ENCODE results near the gene FLVCR1. TPM values are rescaled to one million over a fixed set of nuclear protein-coding genes. Genes with fewer than 3 reads are reported as not detected.
"Not testable (repeated sequence)": the region's sequence is repeated elsewhere in the genome, so short reads cannot be mapped to it uniquely, and the experiment has no call there.

FLVCR1 gene
- total RNA-seq, 1 donor: 5.4 TPM

DNA sequence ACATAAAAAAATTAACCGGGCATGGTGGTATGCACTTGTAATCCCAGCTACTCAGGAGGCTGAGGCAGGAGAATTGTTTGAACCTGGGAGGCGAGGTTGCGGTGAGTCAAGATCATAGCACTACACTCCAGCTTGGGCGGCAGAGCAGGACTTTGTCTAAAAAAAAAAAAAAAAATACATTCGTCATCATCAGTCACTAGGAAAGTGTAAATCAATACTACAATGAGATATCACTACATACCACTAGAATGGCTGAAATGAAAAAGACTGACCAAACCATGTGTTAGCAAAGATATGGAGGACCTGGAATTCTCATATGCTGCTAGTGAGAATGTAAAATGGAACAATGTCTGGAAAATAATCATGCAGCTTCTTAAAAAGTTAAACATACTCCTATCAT is 19.9 kb upstream of the FLVCR1 start:
- no peaks in the 10 kb centered on the region for H4K20me1 ChIP-seq (ENCODE audit: insufficient read depth, low read length)
- DNase-seq (ENCODE audit: insufficient read length, low spot score, missing footprints): peak; percentile 14
- no peak overlapping the region for H3K27ac ChIP-seq (ENCODE audit: low read depth, low read length)
- no peaks in the 10 kb centered on the region for H3K9me3 ChIP-seq (ENCODE audit: low read depth, low read length)
- H3K4me3 ChIP-seq (ENCODE audit: insufficient read depth, low read length): no peak overlapping the region
- H2AFZ ChIP-seq (ENCODE audit: low read length): no peak overlapping the region
- no peak overlapping the region for H3K4me2 ChIP-seq (ENCODE audit: insufficient read depth, low read length)
- H3K4me1 ChIP-seq (ENCODE audit: insufficient read depth, low read length): no peaks in the 10 kb centered on the region
- no peaks in the 10 kb centered on the region for H3K79me2 ChIP-seq (ENCODE audit: insufficient read depth, low read length)
- TF ChIP-seq, protein P1, sequence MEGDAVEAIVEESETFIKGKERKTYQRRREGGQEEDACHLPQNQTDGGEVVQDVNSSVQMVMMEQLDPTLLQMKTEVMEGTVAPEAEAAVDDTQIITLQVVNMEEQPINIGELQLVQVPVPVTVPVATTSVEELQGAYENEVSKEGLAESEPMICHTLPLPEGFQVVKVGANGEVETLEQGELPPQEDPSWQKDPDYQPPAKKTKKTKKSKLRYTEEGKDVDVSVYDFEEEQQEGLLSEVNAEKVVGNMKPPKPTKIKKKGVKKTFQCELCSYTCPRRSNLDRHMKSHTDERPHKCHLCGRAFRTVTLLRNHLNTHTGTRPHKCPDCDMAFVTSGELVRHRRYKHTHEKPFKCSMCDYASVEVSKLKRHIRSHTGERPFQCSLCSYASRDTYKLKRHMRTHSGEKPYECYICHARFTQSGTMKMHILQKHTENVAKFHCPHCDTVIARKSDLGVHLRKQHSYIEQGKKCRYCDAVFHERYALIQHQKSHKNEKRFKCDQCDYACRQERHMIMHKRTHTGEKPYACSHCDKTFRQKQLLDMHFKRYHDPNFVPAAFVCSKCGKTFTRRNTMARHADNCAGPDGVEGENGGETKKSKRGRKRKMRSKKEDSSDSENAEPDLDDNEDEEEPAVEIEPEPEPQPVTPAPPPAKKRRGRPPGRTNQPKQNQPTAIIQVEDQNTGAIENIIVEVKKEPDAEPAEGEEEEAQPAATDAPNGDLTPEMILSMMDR (IDR thresholded peaks at IDR 0.05; ENCODE audit: extremely low read depth, low read depth, low read length): no peak
- H3K27me3 ChIP-seq (ENCODE audit: insufficient read depth, low read length): no peaks in the 10 kb centered on the region
- no peaks in the 10 kb centered on the region for H3K36me3 ChIP-seq (ENCODE audit: insufficient read depth, low read length)

DNA sequence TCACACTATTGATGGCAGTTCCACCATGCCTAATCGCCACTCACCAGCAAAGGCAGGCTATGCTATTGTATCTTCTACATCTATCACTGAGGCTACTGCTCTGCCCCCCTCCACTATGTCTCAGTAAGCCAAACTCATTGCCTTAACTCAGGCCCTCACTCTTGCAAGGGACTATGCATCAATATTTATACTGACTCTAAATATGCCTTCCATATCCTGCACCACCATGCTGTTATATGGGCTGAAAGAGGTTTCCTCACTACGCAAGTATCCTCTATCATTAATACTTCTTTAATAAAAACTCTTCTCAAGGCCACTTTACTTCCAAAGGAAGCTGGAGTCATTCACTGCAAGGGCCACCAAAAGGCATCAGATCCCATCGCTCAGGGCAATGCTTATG is 13.6 kb upstream of the FLVCR1 start:
- H3K79me2 ChIP-seq (ENCODE audit: insufficient read depth, low read length); H3K27ac ChIP-seq (ENCODE audit: low read depth, low read length); H2AFZ ChIP-seq (ENCODE audit: low read length); H3K36me3 ChIP-seq (ENCODE audit: insufficient read depth, low read length); H3K27me3 ChIP-seq (ENCODE audit: insufficient read depth, low read length); H3K4me1 ChIP-seq (ENCODE audit: insufficient read depth, low read length); H4K20me1 ChIP-seq (ENCODE audit: insufficient read depth, low read length); H3K4me3 ChIP-seq (ENCODE audit: insufficient read depth, low read length); DNase-seq (ENCODE audit: insufficient read length, low spot score, missing footprints); H3K4me2 ChIP-seq (ENCODE audit: insufficient read depth, low read length); H3K9me3 ChIP-seq (ENCODE audit: low read depth, low read length): not testable (repeated sequence)

DNA sequence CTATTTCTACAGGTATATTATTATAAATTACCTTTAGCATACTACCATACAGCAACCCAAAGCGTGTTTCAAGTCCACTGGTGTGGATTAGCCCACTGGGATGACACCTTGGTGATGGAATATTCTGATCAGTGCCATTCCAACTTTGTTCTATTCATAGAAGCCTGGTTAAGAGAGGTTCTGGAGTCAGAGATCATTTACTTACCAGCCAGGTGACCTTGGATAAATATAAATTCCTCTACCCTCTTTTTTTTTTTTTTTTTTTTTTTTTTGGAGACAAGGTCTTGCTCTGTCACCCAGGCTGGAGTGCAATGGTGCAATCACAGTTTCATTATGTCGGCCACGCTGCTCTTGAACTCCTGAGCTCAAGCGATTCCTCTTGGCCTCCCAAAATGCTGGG is 10.5 kb upstream of the FLVCR1 start, which contains the start of gene SPATA45:
SPATA45 (minus strand) TSS at position 101 of the 400 bp plus-strand sequence. CDS start 11,500 bp downstream, outside the sequence.
- no peak within 1 kb of the TSS for H3K4me2 ChIP-seq (ENCODE audit: insufficient read depth, low read length)
- no peak for DNase-seq (ENCODE audit: insufficient read length, low spot score, missing footprints)
- no peaks in the 10 kb centered on the region for H3K4me1 ChIP-seq (ENCODE audit: insufficient read depth, low read length)

DNA sequence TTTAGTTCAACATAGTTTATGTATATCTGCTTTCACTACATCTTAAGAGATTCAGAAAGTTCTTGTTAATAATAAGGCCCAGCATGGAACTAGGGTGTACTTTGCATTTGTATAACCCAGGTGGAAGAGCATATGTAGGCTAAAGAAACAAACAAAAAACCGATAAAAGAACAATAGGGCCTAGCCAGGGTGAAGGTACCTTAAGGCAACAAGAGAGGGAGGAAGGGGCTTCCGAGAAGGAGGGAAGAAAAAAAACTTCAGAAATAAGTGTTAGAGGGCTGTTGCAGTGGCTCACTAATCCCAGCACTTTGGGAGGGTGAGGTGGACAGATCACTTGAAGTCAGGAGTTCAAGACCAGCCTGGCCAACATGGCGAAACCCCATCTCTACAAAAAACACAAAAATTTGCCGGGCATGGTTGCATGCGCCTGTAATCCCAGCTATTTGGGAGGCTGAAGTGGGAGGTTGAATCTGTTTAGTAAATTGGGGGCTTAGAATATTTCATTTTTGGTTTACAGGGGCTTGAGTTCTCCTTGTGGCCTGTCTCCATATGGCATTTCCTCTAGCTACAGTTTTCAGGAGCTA is 5.9 kb upstream of the FLVCR1 start:
- TF ChIP-seq, protein P1 (IDR thresholded peaks at IDR 0.05; ENCODE audit: extremely low read depth, low read depth, low read length): no peak
- Histone ChIP-seq H3K27me3 (ENCODE audit: insufficient read depth, low read length) (no peaks in the 10 kb centered on the region), H3K4me1 (ENCODE audit: insufficient read depth, low read length) (peaks cover 3% of the 10 kb centered on the region), H3K36me3 (ENCODE audit: insufficient read depth, low read length) (no peaks in the 10 kb centered on the region), H2AFZ (ENCODE audit: low read length) (no peak overlapping the region), H3K9me3 (ENCODE audit: low read depth, low read length) (no peaks in the 10 kb centered on the region), H3K27ac (ENCODE audit: low read depth, low read length) (no peak overlapping the region), H3K4me2 (ENCODE audit: insufficient read depth, low read length) (no peak overlapping the region), H3K79me2 (ENCODE audit: insufficient read depth, low read length) (no peaks in the 10 kb centered on the region), H4K20me1 (ENCODE audit: insufficient read depth, low read length) (no peaks in the 10 kb centered on the region), H3K4me3 (ENCODE audit: insufficient read depth, low read length) (no peak overlapping the region)
- no peak for DNase-seq (ENCODE audit: insufficient read length, low spot score, missing footprints)

More for the DNA sequence above, 10.5 kb upstream of the FLVCR1 start, which contains the start of gene SPATA45:
- Histone ChIP-seq H3K27me3 (ENCODE audit: insufficient read depth, low read length) (no peaks in the 10 kb centered on the region), H4K20me1 (ENCODE audit: insufficient read depth, low read length) (no peaks in the 10 kb centered on the region), H3K36me3 (ENCODE audit: insufficient read depth, low read length) (no peaks in the 10 kb centered on the region), H3K9me3 (ENCODE audit: low read depth, low read length) (no peaks in the 10 kb centered on the region), H3K27ac (ENCODE audit: low read depth, low read length) (no peak within 1 kb of the TSS), H3K4me3 (ENCODE audit: insufficient read depth, low read length) (no peak within 1 kb of the TSS), H2AFZ (ENCODE audit: low read length) (no peak within 1 kb of the TSS), H3K79me2 (ENCODE audit: insufficient read depth, low read length) (no peaks in the 10 kb centered on the region)
- TF ChIP-seq, protein P1 (IDR thresholded peaks at IDR 0.05; ENCODE audit: extremely low read depth, low read depth, low read length): no peak

Data from osteoblast (primary cell).